H9 (cell line): ENCODE measurements around the gene GNL3. TPM values are rescaled to one million over a fixed set of nuclear protein-coding genes. Genes with fewer than 3 reads are reported as not detected.

Experiments
- DNase-seq: peaks from one replicate; pipeline ENCODE4 v3.0.0-alpha.2; 2017
- H2AFZ ChIP-seq: one replicate; pipeline ENCODE4 v1.6.1; 2013; ENCODE audit warnings: mild to moderate bottlenecking, low read length, control low read depth, moderate library complexity
- H2AK5ac ChIP-seq: 2 replicates; pipeline ENCODE4 v1.6.1; 2013; ENCODE audit warnings: low read length, control low read depth, mixed read lengths; ENCODE audit not compliant: insufficient read length
- H2BK120ac ChIP-seq: one replicate; pipeline ENCODE4 v1.6.1; 2013; ENCODE audit warnings: low read depth, mild to moderate bottlenecking, low read length, control low read depth, inconsistent platforms; ENCODE audit not compliant: poor library complexity, severe bottlenecking
- H2BK12ac ChIP-seq: 2 replicates; pipeline ENCODE4 v1.6.1; 2013; ENCODE audit warnings: low read length, control low read depth, mixed read lengths, low read depth; ENCODE audit not compliant: insufficient read length
- H2BK15ac ChIP-seq: 2 replicates; pipeline ENCODE4 v1.6.1; 2013; ENCODE audit warnings: low read depth, low read length, control low read depth
- H2BK20ac ChIP-seq: one replicate; pipeline ENCODE4 v1.6.1; 2013; ENCODE audit warnings: low read depth, mild to moderate bottlenecking, low read length, control low read depth, inconsistent platforms; ENCODE audit not compliant: poor library complexity, severe bottlenecking
- H2BK5ac ChIP-seq: 2 replicates; pipeline ENCODE4 v1.6.1; 2013; ENCODE audit warnings: low read length, control low read depth, mixed read lengths; ENCODE audit not compliant: insufficient read length
- H3K14ac ChIP-seq: 2 replicates; pipeline ENCODE4 v1.6.1; 2013; ENCODE audit warnings: low read length, control low read depth; ENCODE audit not compliant: insufficient read depth
- H3K18ac ChIP-seq: 2 replicates; pipeline ENCODE4 v1.6.1; 2013; ENCODE audit warnings: low read depth, mild to moderate bottlenecking, mixed read lengths, low read length, control low read depth; ENCODE audit not compliant: insufficient read length
- H3K23ac ChIP-seq: 2 replicates; pipeline ENCODE4 v1.6.1; 2013; ENCODE audit warnings: low read length, control low read depth, mixed read lengths, low read depth; ENCODE audit not compliant: insufficient read length
- H3K23me2 ChIP-seq: 2 replicates; pipeline ENCODE4 v1.6.1; 2013; ENCODE audit warnings: low read depth, mild to moderate bottlenecking, mixed read lengths, low read length, control low read depth; ENCODE audit not compliant: insufficient read length, poor library complexity, severe bottlenecking
- H3K27ac ChIP-seq: 2 replicates; pipeline ENCODE4 v1.5.1; 2013; ENCODE audit warnings: low read length, control low read depth, mixed read lengths, low read depth; ENCODE audit not compliant: insufficient read length
- H3K27me3 ChIP-seq: 2 replicates; pipeline ENCODE4 v1.6.1; 2013; ENCODE audit warnings: low read length, control low read depth, inconsistent platforms; ENCODE audit not compliant: insufficient read depth
- H3K4ac ChIP-seq: 2 replicates; pipeline ENCODE4 v1.6.1; 2013; ENCODE audit warnings: low read depth, mild to moderate bottlenecking, control low read depth, inconsistent platforms, low read length, moderate library complexity
- H3K4me1 ChIP-seq: 2 replicates; pipeline ENCODE4 v1.6.1; 2013; ENCODE audit warnings: low read length, control low read depth, inconsistent platforms; ENCODE audit not compliant: insufficient read depth
- H3K4me2 ChIP-seq: 2 replicates; pipeline ENCODE4 v1.6.1; 2013; ENCODE audit warnings: low read length, control low read depth, mixed read lengths; ENCODE audit not compliant: insufficient read length, insufficient read depth
- H3K56ac ChIP-seq: 2 replicates; pipeline ENCODE4 v1.6.1; 2013; ENCODE audit warnings: low read depth, mild to moderate bottlenecking, mixed read lengths, low read length, control low read depth; ENCODE audit not compliant: insufficient read length
- H3K79me1 ChIP-seq: 2 replicates; pipeline ENCODE4 v1.6.1; 2013; ENCODE audit warnings: low read depth, mild to moderate bottlenecking, moderate library complexity, low read length, control low read depth, inconsistent platforms; ENCODE audit not compliant: insufficient read depth, poor library complexity, severe bottlenecking
- H3K79me2 ChIP-seq: 2 replicates; pipeline ENCODE4 v1.6.1; 2013; ENCODE audit warnings: low read length, control low read depth, inconsistent platforms; ENCODE audit not compliant: insufficient read depth
- H3K9ac ChIP-seq: 2 replicates; pipeline ENCODE4 v1.6.1; 2013; ENCODE audit warnings: low read length, control low read depth, mixed read lengths; ENCODE audit not compliant: insufficient read length; ENCODE audit errors: extremely low read depth
- H3K9me3 ChIP-seq: one replicate; pipeline ENCODE4 v1.6.1; 2013; ENCODE audit warnings: low read depth, low read length, inconsistent platforms; ENCODE audit not compliant: control insufficient read depth
- H3T11ph ChIP-seq: one replicate; pipeline ENCODE4 v1.6.1; 2013; ENCODE audit warnings: mild to moderate bottlenecking, low read length, control low read depth, inconsistent platforms
- H4K20me1 ChIP-seq: one replicate; pipeline ENCODE4 v1.6.1; 2013; ENCODE audit not compliant: control insufficient read depth, insufficient read length, insufficient read depth
- H4K5ac ChIP-seq: 2 replicates; pipeline ENCODE4 v1.6.1; 2013; ENCODE audit warnings: low read depth, mild to moderate bottlenecking, mixed read lengths, low read length, control low read depth; ENCODE audit not compliant: insufficient read length
- H4K8ac ChIP-seq: replicated peaks from 2 replicates; pipeline ENCODE4 v1.6.1; 2013; ENCODE audit warnings: low read length, control low read depth, mixed read lengths, low read depth; ENCODE audit not compliant: insufficient read length
- H4K91ac ChIP-seq: 2 replicates; pipeline ENCODE4 v1.6.1; 2013; ENCODE audit warnings: low read depth, mild to moderate bottlenecking, moderate library complexity, mixed read lengths, low read length, control low read depth; ENCODE audit not compliant: insufficient read length
- H3K27ac Mint-ChIP-seq, 3 experiments: 2 replicates in 2 of 3; 3 replicates in 1 of 3; pipeline ENCODE4 v1.8.0; 2020 to 2021; ENCODE audit warnings: mixed read lengths in 3 of 3, mild to moderate bottlenecking in 1 of 3, moderate library complexity in 1 of 3
- H3K27me3 Mint-ChIP-seq: 2 replicates; pipeline ENCODE4 v1.8.0; 2021; ENCODE audit warnings: low read depth, mild to moderate bottlenecking, moderate library complexity, mixed read lengths
- H3K36me3 Mint-ChIP-seq, 3 experiments: 2 replicates in 2 of 3; 3 replicates in 1 of 3; pipeline ENCODE4 v1.8.0; 2020 to 2021; ENCODE audit warnings: low read depth in 3 of 3, mixed read lengths in 3 of 3; ENCODE audit not compliant: insufficient read depth in 1 of 3
- H3K4me1 Mint-ChIP-seq, 2 experiments: 2 replicates each; pipeline ENCODE4 v1.8.0; 2020; ENCODE audit warnings: mixed read lengths in 2 of 2
- H3K4me3 Mint-ChIP-seq, 2 experiments: 2 replicates in 1 of 2; 3 replicates in 1 of 2; pipeline ENCODE4 v1.8.0; 2020 to 2021; ENCODE audit warnings: mild to moderate bottlenecking in 2 of 2, mixed read lengths in 2 of 2, moderate library complexity in 1 of 2
- H3K9me3 Mint-ChIP-seq, 2 experiments: 2 replicates in 1 of 2; 3 replicates in 1 of 2; pipeline ENCODE4 v1.8.0; 2020; ENCODE audit warnings: mild to moderate bottlenecking in 2 of 2, mixed read lengths in 2 of 2, moderate library complexity in 1 of 2
- CTCF ChIP-seq: fragments of 200-600 bp; sonication (generic); conservative IDR thresholded peaks from 3 replicates; pipeline ENCODE4 v1.8.0; 2021; ENCODE audit warnings: antibody characterized with exemption, mild to moderate bottlenecking
- WGBS: extraction: QIAGEN DNeasy Blood & Tissue Kit; methylation state at CpG from one replicate; pipeline ENCODE4 v1.1.7; 2013; ENCODE audit warnings: missing lambda C conversion rate, low lambda C conversion rate, mixed read lengths; ENCODE audit not compliant: insufficient read length; ENCODE audit errors: extremely low coverage; 5-methylcytosine and 5-hydroxymethylcytosine counted together
- total RNA-seq: library from RNA; stranded (reverse); gene quantifications from 2 replicates; pipeline ENCODE4 v1.2.1, GENCODE V29; 2021

Gene GNL3
- total RNA-seq, 1 experiment from 2014 or later = 250 TPM

- Histone ChIP-seq H2BK20ac (no peak overlapping the region), H3K56ac (no peak overlapping the region), H2BK5ac (no peak overlapping the region), H3K79me1 (no peaks in the 10 kb centered on the region), H3K4me2 (no peak overlapping the region), H3K9ac (no peak overlapping the region), H3K23ac (no peak overlapping the region), H3K14ac (no peak overlapping the region), H3K79me2 (no peaks in the 10 kb centered on the region), H3K4ac (no peak overlapping the region), H3K4me1 (no peaks in the 10 kb centered on the region), H3K23me2 (no peaks in the 10 kb centered on the region), H3K27me3 (no peaks in the 10 kb centered on the region), H2AK5ac (no peak overlapping the region), H2BK12ac (no peak overlapping the region), H3K27ac (no peak overlapping the region), H2BK15ac (no peak overlapping the region), H2AFZ (no peak overlapping the region), H4K5ac (no peak overlapping the region), H4K8ac (no peak overlapping the region), H2BK120ac (no peak overlapping the region), H3K9me3 (no peaks in the 10 kb centered on the region), H4K91ac (no peak overlapping the region), H3T11ph (no peak overlapping the region), H4K20me1 (no peaks in the 10 kb centered on the region), H3K18ac (no peak overlapping the region)
- Mint-ChIP-seq H3K4me1 (no peaks in the 10 kb centered on the region), H3K4me3 (no peak overlapping the region), H3K27me3 (no peaks in the 10 kb centered on the region), H3K27ac (no peak overlapping the region), H3K9me3 (no peaks in the 10 kb centered on the region; a peak in 1 of 5 replicates), H3K36me3 (peaks cover 36 to 80% (median 79%) of the 10 kb centered on the region in 3 experiments; a peak in 6 of 7 replicates)
- no peak for DNase-seq
- no peak for TF ChIP-seq CTCF
- no CpG with 5 or more reads among the region's 2 CpGs for WGBS
Observed at GRCh38 chr3:52743721-52744120, 57.9 kb downstream of the GNL3 start.

Other genes with a start within 250 kb of the GNL3 start
- gene SEMA3G, start 240.9 kb upstream of the GNL3 start, total RNA-seq = 1.7 and 2.4 TPM in 2 replicates
- gene TNNC1, start 232.0 kb upstream of the GNL3 start, total RNA-seq = 5.6 and 7.7 TPM in 2 replicates
- 99.0 and 104 TPM in 2 replicates for gene NISCH, start 230.4 kb upstream of the GNL3 start, total RNA-seq
- gene STAB1, start 190.7 kb upstream of the GNL3 start, total RNA-seq = 0.90 and 1.5 TPM in 2 replicates
- 441 and 444 TPM in 2 replicates for gene NT5DC2, start 152.2 kb upstream of the GNL3 start, total RNA-seq
- 39.1 and 45.8 TPM in 2 replicates for gene UQCC5, start 149.4 kb upstream of the GNL3 start, total RNA-seq
- gene PBRM1, start 119 bp upstream of the GNL3 start, total RNA-seq = 70.0 and 74.2 TPM in 2 replicates
- gene GLT8D1, start 19.8 kb downstream of the GNL3 start, total RNA-seq = 37.0 and 39.3 TPM in 2 replicates
- 106 TPM in 2 replicates for gene SPCS1, start 20.1 kb downstream of the GNL3 start, total RNA-seq
- 35.2 and 36.0 TPM in 2 replicates for gene NEK4, start 84.9 kb downstream of the GNL3 start, total RNA-seq
- not detected in 2 replicates for gene ITIH1, start 91.6 kb downstream of the GNL3 start, total RNA-seq
- not detected in 2 replicates for gene ITIH3, start 108.8 kb downstream of the GNL3 start, total RNA-seq
- 3.0 and 3.4 TPM in 2 replicates for gene ITIH4, start 144.6 kb downstream of the GNL3 start, total RNA-seq
- gene MUSTN1, start 149.0 kb downstream of the GNL3 start, total RNA-seq = 0.55 and 0.72 TPM in 2 replicates
- 23.8 and 25.6 TPM in 2 replicates for gene STIMATE, start 211.5 kb downstream of the GNL3 start, total RNA-seq